ENCODE measurements around the gene DOC2B. TPM values are rescaled to one million over a fixed set of nuclear protein-coding genes. Genes with fewer than 3 reads are reported as not detected.

Gene DOC2B
- total and polyA plus RNA-seq, 8 donors: 4.3 to 25.1 (median 11.1) TPM

DNA sequence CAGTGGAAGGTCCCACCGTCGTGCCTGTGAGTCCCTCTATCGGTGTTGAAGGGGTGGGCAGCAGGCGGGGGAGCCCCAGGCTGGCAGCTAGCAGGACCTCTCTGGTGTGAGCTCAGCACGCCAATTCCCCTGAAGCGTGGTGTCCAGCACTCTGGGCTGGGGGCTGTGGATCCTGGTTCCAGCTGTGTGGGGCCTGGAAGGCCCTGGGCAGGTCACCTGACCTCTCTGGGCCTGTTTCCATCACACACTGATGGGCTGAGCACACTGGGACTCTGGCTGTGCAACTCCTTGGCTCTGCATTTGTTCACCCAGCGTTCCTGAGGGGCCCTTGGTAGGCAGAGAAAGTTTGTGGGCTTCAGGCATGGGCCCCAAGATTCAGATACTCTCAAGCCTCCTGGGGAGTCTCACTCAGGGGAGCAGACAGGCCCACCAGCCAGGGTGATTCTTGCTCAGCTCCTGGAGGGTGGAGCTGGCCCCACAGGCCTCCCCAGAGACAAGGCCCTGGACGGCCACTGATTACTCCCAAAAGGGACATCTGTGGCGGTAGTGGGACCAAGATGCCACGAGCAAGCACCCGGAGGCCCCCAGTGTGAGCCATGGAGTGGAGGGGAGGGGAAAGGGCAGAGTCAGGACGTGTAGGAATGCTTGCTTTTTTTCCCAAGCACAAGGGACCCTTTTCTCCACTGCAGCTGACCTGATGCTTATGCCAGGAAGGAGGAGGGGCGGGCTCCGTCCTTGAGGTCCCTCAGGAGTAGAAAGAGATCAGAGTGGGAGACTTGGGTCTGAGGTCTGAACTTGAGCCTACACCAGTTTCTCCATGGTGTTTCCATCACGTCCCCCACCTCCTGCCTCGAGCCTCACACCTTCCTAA, 35.5 kb downstream of the DOC2B start:
- Histone ChIP-seq H3K9me3 (no peaks in the 10 kb centered on the region), H3K36me3 (peaks cover 0 to 4% (median 0%) of the 10 kb centered on the region in 3 donors), H3K27ac (no peak overlapping the region), H3K4me1 (no peaks in the 10 kb centered on the region), H3K4me3 (no peak overlapping the region), H3K27me3 (no peaks in the 10 kb centered on the region)
- ATAC-seq (peak in 1 of 4 donors; percentile 12), FAIRE-seq (no peak), DNase-seq (peak; percentile 7 to 61 (median 21))
- WGBS, 2 donors: 88 to 90% methylated on average over 16 of the region's 16 CpGs
- TF ChIP-seq, protein P1, sequence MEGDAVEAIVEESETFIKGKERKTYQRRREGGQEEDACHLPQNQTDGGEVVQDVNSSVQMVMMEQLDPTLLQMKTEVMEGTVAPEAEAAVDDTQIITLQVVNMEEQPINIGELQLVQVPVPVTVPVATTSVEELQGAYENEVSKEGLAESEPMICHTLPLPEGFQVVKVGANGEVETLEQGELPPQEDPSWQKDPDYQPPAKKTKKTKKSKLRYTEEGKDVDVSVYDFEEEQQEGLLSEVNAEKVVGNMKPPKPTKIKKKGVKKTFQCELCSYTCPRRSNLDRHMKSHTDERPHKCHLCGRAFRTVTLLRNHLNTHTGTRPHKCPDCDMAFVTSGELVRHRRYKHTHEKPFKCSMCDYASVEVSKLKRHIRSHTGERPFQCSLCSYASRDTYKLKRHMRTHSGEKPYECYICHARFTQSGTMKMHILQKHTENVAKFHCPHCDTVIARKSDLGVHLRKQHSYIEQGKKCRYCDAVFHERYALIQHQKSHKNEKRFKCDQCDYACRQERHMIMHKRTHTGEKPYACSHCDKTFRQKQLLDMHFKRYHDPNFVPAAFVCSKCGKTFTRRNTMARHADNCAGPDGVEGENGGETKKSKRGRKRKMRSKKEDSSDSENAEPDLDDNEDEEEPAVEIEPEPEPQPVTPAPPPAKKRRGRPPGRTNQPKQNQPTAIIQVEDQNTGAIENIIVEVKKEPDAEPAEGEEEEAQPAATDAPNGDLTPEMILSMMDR (IDR thresholded peaks at IDR 0.05): no peak
- intact Hi-C loops (cut with DNase I): loop anchor here in 1 of 3 donors (5.0 kb wide), 1 partner anchor 241 kb away; no protein-coding TSS in a partner anchor

DNA sequence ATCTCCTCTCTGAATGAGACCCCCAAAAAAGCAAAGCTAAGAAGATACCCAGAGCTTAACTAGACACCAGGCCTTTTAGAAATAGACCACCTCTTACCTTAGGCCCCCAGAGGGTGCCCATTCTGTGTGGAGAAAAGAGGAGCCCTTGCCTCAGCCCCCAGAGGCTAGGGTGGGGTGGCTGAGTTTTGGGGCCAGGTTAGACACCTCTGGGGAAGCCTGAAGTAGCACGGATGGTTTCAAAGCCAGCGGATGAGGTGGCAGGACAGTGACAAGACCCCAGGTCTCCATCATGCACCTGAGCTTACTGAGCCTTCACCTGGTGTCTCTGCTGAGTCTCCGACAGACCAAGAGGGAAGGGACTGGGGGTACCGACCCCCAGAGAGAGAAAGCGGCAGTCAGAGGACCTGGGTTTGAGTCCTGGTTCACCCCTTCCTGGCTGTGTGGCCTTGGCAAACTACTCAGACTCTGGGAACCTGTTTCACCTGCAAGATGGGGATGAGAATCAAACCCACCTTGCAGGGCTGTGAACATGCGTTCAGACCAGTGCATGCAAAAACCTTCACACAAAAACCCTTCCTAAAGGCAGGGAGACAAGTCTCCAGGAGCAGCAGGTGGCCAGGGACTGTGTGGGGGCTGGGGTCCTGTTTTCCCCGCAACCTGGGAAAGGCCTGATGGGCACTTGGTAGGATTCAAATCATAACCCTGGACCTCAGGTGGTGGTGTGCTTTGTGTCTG, 36.3 kb downstream of the DOC2B start:
- TF ChIP-seq, protein P1 (IDR thresholded peaks at IDR 0.05): no peak
- DNase-seq (peak; percentile 5 to 49 (median 22)), FAIRE-seq (no peak), ATAC-seq (no peak)
- Histone ChIP-seq H3K27me3 (no peaks in the 10 kb centered on the region), H3K4me3 (no peak overlapping the region), H3K9me3 (no peaks in the 10 kb centered on the region), H3K27ac (no peak overlapping the region), H3K4me1 (no peaks in the 10 kb centered on the region), H3K36me3 (peaks cover 0 to 4% (median 0%) of the 10 kb centered on the region in 3 donors)
- WGBS, 2 donors: 73 to 91% methylated on average over 7 of the region's 7 CpGs
- intact Hi-C loops (cut with DNase I): loop anchor here in 1 of 3 donors (5.0 kb wide), 1 partner anchor 242 kb away; no protein-coding TSS in a partner anchor

- WGBS, 2 donors: 1% methylated on average over 41 to 44 of the region's 44 CpGs
These were observed 37.6 kb downstream of the DOC2B start for GRCh38 chr17:143785-144281.

DNA sequence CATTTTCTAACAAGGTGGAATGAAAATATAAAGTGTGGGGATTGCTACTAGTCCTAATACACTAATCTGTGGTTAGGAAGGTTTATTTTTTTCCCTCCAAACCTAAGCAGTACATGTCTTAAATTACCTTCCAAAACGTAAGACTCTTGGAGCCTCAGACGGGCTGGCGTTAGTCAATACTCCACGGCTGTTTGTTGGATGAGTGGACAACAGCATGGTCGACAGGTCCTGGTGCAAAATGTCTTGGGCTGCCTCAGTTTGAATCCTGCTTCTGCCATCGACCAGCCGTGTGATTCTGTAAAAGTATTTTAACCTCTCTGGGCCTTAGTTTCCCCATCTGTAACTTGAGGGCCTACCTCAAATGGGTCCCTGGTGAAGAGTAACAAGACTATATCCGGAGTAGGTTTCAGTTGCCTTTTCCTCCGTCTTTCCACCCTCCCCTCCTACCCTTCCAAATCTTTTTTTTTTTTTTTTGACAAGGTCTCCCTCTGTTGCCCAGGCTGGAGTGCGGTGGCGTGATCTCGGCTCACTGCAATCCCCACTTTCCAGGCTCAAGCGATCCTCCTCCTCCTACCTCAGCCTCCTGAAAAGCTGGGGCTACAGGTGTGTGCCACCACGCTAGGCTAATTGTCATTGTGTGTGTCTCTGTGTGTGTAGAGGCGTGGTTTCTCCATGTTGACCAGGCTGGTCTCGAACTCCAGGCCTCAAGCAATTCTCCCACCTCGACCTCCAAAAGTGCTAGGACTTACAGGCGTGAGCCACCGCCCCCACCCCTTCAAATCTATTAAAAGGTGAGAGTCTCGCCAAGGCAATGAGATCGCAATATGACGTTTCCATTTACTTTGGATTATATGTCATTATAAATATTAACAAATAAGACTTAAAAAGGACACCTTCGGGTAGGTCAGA, 38.3 kb downstream of the DOC2B start:
- intact Hi-C loops (cut with DNase I): no loop called here
- H3K36me3 ChIP-seq: peaks cover 0 to 4% (median 0%) of the 10 kb centered on the region in 3 donors
- H3K27me3 ChIP-seq: no peaks in the 10 kb centered on the region
- no peak overlapping the region for H3K27ac ChIP-seq
- WGBS, 2 donors: 54 to 64% methylated on average over 23 of the region's 23 CpGs
- DNase-seq (peak; percentile 4 to 39 (median 18)), ATAC-seq (no peak), FAIRE-seq (no peak)
- no peak overlapping the region for H3K4me3 ChIP-seq
- TF ChIP-seq, protein P1 (IDR thresholded peaks at IDR 0.05): no peak
- H3K4me1 ChIP-seq: no peaks in the 10 kb centered on the region
- H3K9me3 ChIP-seq: no peaks in the 10 kb centered on the region

More at GRCh38 chr17:143785-144281, 37.6 kb downstream of the DOC2B start:
- TF ChIP-seq, protein P1 (IDR thresholded peaks at IDR 0.05): peak; percentile 94 to 98 (median 97)
- no peaks in the 10 kb centered on the region for H3K27me3 ChIP-seq
- intact Hi-C loops (cut with DNase I): no loop called here
- H3K36me3 ChIP-seq: peaks cover 0 to 4% (median 0%) of the 10 kb centered on the region in 3 donors
- FAIRE-seq (no peak), ATAC-seq (peak; percentile 82 to 96 (median 94)), DNase-seq (peak; percentile 75 to 98 (median 94))
- no peak overlapping the region for H3K27ac ChIP-seq
- no peaks in the 10 kb centered on the region for H3K9me3 ChIP-seq
- H3K4me3 ChIP-seq: no peak overlapping the region
- H3K4me1 ChIP-seq: no peaks in the 10 kb centered on the region
